GM12878 (cell line): Measurements from ENCODE around the gene IRF9. TPM values are rescaled to one million over a fixed set of nuclear protein-coding genes. Genes with fewer than 3 reads are reported as not detected.

ENCODE experiments used
- CHD1 ChIP-seq: IDR thresholded peaks from 2 replicates; pipeline ENCODE4 v1.6.1; 2012; ENCODE audit warnings: low read depth, low read length, improper control_type of control experiment
- ZSCAN29 ChIP-seq: fragments of 450-650 bp; IDR thresholded peaks from 2 replicates; pipeline ENCODE4 v1.6.1; 2017; ENCODE audit warnings: mild to moderate bottlenecking, moderate library complexity
- polyA plus RNA-seq, 11 experiments: library from polyadenylated mRNA; depleted of rRNA in 4 of 11; unstranded in 6 of 11; stranded (reverse) in 5 of 11; fragments of >200 nt; fragmentation: Nextera tagmentation in 4 of 11; fragmentation: Illumina TruSeq in 1 of 11; extraction: Ambion mirVana in 4 of 11; extraction: Trizol in 1 of 11; gene quantifications; 1 replicate in 1 of 11; 2 replicates in 10 of 11; pipeline versions ENCODE4 v1.2.1 to v1.2.3, GENCODE V29; 2011 to 2016; ENCODE audit warnings: inconsistent platforms in 2 of 11, missing spikeins in 2 of 11, low read depth in 1 of 11
- total RNA-seq, 4 experiments: library from RNA; depleted of rRNA in 3 of 4; stranded (reverse); fragments of >200 nt in 3 of 4; fragmentation: Illumina TruSeq in 1 of 4; extraction: Trizol in 1 of 4; gene quantifications; 2 replicates each; pipeline versions ENCODE4 v1.2.1 to v1.2.3, GENCODE V29; 2013 to 2021
- TF ChIP-seq, protein P1 (sequence below), 3 experiments: IDR thresholded peaks in 2 of 3; conservative IDR thresholded peaks in 1 of 3; 2 replicates each; pipeline ENCODE4 v1.5.1; 2011; ENCODE audit warnings: low read depth in 3 of 3, low read length in 3 of 3, mild to moderate bottlenecking in 3 of 3, control low read depth in 2 of 3, moderate library complexity in 2 of 3, inconsistent platforms in 1 of 3, mixed read lengths in 1 of 3; ENCODE audit not compliant: control insufficient read depth in 2 of 3, insufficient read depth in 1 of 3; ENCODE audit errors: extremely low read depth in 1 of 3
- TF ChIP-seq, protein P2 (sequence below): IDR thresholded peaks from 2 replicates; pipeline ENCODE4 v1.6.1; 2012; ENCODE audit warnings: mild to moderate bottlenecking, low read depth, low read length

The IRF9 gene
- total and polyA plus RNA-seq, 10 of the 15 experiments (the other 5 are each of a cell fraction or from before 2014, with no cell fraction given) = 47.6 to 234 (median 148) TPM

DNA sequence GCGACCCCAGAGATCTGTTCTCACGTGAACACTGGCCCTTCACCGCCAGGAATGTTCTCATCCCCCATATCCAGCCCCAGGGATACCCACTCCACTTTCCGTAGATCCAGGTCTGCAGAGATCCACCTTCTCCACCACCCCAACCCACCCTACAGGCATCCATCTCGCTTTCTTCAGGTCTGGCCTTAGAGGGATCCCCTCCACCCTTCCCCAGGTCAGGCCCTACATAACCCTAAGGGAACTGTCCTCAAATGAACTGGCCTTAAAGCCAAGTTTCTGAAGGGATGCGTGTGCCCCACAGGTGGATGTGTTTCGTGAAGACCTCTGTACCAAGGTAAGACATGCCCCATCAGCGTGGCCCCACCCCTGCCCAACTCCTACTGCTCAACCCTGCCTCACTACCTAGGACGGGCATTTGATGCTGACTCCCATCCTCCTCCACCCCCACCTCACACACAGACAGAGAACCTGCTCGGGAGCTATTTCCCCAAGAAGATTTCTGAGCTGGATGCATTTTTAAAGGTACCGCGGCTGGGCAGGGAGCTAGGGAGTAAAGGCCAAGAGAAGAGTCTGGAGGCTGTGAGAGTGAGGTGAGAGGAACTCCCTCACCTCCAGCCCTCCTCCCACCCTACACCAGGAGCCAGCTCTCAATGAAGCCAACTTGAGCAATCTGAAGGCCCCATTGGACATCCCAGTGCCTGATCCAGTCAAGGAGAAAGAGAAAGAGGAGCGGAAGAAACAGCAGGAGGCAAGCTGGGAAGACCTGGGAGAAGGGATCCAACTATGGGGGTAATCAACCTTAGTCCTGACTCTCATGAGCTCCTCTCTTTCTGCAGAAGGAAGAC, 24.2 kb upstream of the IRF9 start (continued):
- TF ChIP-seq, protein P1, sequence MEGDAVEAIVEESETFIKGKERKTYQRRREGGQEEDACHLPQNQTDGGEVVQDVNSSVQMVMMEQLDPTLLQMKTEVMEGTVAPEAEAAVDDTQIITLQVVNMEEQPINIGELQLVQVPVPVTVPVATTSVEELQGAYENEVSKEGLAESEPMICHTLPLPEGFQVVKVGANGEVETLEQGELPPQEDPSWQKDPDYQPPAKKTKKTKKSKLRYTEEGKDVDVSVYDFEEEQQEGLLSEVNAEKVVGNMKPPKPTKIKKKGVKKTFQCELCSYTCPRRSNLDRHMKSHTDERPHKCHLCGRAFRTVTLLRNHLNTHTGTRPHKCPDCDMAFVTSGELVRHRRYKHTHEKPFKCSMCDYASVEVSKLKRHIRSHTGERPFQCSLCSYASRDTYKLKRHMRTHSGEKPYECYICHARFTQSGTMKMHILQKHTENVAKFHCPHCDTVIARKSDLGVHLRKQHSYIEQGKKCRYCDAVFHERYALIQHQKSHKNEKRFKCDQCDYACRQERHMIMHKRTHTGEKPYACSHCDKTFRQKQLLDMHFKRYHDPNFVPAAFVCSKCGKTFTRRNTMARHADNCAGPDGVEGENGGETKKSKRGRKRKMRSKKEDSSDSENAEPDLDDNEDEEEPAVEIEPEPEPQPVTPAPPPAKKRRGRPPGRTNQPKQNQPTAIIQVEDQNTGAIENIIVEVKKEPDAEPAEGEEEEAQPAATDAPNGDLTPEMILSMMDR (IDR thresholded peaks at IDR 0.05 in 2 of 3, conservative IDR thresholded peaks at IDR 0.05 in 1 of 3; ENCODE audit: control insufficient read depth in 2 of 3, extremely low read depth in 1 of 3, insufficient read depth in 1 of 3, low read depth in 3 of 3, low read length in 3 of 3) = no peak
- no peak for TF ChIP-seq ZSCAN29
- TF ChIP-seq, protein P2, sequence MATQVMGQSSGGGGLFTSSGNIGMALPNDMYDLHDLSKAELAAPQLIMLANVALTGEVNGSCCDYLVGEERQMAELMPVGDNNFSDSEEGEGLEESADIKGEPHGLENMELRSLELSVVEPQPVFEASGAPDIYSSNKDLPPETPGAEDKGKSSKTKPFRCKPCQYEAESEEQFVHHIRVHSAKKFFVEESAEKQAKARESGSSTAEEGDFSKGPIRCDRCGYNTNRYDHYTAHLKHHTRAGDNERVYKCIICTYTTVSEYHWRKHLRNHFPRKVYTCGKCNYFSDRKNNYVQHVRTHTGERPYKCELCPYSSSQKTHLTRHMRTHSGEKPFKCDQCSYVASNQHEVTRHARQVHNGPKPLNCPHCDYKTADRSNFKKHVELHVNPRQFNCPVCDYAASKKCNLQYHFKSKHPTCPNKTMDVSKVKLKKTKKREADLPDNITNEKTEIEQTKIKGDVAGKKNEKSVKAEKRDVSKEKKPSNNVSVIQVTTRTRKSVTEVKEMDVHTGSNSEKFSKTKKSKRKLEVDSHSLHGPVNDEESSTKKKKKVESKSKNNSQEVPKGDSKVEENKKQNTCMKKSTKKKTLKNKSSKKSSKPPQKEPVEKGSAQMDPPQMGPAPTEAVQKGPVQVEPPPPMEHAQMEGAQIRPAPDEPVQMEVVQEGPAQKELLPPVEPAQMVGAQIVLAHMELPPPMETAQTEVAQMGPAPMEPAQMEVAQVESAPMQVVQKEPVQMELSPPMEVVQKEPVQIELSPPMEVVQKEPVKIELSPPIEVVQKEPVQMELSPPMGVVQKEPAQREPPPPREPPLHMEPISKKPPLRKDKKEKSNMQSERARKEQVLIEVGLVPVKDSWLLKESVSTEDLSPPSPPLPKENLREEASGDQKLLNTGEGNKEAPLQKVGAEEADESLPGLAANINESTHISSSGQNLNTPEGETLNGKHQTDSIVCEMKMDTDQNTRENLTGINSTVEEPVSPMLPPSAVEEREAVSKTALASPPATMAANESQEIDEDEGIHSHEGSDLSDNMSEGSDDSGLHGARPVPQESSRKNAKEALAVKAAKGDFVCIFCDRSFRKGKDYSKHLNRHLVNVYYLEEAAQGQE = no peak
- TF ChIP-seq CHD1 = no peak
